Motor neuron (in vitro differentiated cells): ENCODE results near the gene PSMC3. TPM values are rescaled to one million over a fixed set of nuclear protein-coding genes. Genes with fewer than 3 reads are reported as not detected.
"Not testable (repeated sequence)": the region's sequence is repeated elsewhere in the genome, so short reads cannot be mapped to it uniquely, and the experiment has no call there.

Source experiments
- ATAC-seq, 8 experiments: fragments of 200-7000 bp; cut with Tn5 transposase; replicated peaks in 6 of 8; 2 replicates each; pipeline ENCODE4 v1.8.0; 2021; ENCODE audit warnings: mild to moderate bottlenecking in 8 of 8, moderate library complexity in 8 of 8
- H3K27ac ChIP-seq, 2 donors: fragments of 250-450 bp; sonication (Bioruptor Pico); 2 replicates each; pipeline ENCODE4 v1.9.0; 2021; ENCODE audit warnings: antibody characterized with exemption in 2 of 2, mild to moderate bottlenecking in 2 of 2, moderate library complexity in 1 of 2
- H3K4me1 ChIP-seq, 2 donors: fragments of 250-450 bp; sonication (Bioruptor Pico); replicated peaks in 1 of 2; 2 replicates each; pipeline ENCODE4 v1.6.1; 2021; ENCODE audit warnings: antibody characterized with exemption in 2 of 2, mild to moderate bottlenecking in 2 of 2, moderate library complexity in 1 of 2
- H3K4me3 ChIP-seq, 5 donors: fragments of 250-450 bp; sonication (Bioruptor Pico); 2 replicates each; pipeline ENCODE4 v1.9.0; 2021; ENCODE audit warnings: antibody characterized with exemption in 5 of 5, mild to moderate bottlenecking in 5 of 5, moderate library complexity in 4 of 5
- WGBS, 10 experiments: fragments of 450-650 bp; shearing (Covaris generic); methylation state at CpG; one replicate each; pipeline ENCODE4 v1.0.0; 2022; 5-methylcytosine and 5-hydroxymethylcytosine counted together
- in situ Hi-C, 9 experiments: fragments of 400-800 bp; cut with MboI; loops; one replicate each; pipeline ENCODE4 v1.15.0; 2021; ENCODE audit warnings: low sequenced_read_pairs in 9 of 9, low pct_unique_long_range_greater_than_20kb in 2 of 9; ENCODE audit not compliant: unreplicated experiment in 9 of 9
- total RNA-seq, 8 experiments: library from RNA; unstranded; fragments of 300-600 nt; gene quantifications; 2 replicates each; pipeline versions ENCODE4 v1.2.3 to v1.2.4, GENCODE V29; 2022

PSMC3 gene
- 100 to 1,000 TPM; 106 to 245 (median 159) TPM for total RNA-seq

DNA sequence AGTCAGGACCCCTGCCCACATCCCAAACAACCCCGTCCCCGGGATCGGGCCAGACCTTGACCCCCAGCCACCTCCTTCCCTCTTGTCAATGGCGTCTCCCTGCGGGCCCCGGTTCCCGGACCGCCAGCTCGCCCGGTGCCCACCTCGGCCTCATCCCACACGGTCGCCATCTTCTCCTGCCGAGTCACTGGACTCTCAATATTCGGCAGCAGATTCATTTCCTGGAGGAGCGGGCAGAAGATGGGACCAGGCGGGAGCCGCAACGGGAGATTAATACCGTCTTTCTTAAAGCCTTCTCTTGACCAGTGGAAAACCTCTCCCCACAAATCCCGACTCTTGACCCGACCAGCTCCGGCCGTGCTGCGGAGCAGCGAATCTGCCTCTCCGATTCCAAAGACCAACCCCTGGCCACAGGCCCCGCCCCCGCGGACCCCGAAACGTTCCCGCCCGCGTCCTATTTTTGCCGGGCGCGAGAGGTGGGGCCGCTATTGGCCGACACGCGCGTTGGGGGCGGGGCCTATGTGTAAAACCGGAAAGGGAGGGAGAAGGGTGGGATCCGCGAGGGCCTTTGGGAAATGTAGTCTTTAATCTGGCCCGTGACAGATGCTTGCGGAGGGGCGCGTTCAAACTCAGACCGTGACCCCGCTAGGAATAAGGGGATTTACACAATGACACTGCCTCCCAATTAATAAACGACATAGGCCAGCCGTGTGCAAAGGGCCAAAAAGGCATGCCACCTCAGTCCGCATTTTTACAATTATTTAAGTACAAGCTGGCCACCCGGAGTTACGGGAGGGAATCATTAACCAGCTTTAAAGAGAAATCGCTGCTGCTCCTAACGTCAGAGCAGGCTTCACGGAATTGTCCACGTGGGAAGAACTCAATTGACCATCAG, at the start of gene PSMC3:
Gene PSMC3, minus strand, starts transcription at position 378 of the 895 bp plus-strand sequence. Its CDS starts 160 bp downstream, at position 218.
- ATAC-seq, result peak; percentile 89 to 96 (median 94)
- WGBS, 10 experiments, result 0 to 15% (median 0%) methylated on average over 1 to 24 of the region's 62 CpGs; no CpG with 5 or more reads in 3 of the 10 experiments
- H3K27ac ChIP-seq, result peak within 1 kb of the TSS; percentile 99
- peak within 1 kb of the TSS; percentile 68 to 97 (median 93) for H3K4me3 ChIP-seq
- in situ Hi-C loops, result no loop called here
- peaks cover 5 to 8% of the 10 kb centered on the region in 2 donors for H3K4me1 ChIP-seq

DNA sequence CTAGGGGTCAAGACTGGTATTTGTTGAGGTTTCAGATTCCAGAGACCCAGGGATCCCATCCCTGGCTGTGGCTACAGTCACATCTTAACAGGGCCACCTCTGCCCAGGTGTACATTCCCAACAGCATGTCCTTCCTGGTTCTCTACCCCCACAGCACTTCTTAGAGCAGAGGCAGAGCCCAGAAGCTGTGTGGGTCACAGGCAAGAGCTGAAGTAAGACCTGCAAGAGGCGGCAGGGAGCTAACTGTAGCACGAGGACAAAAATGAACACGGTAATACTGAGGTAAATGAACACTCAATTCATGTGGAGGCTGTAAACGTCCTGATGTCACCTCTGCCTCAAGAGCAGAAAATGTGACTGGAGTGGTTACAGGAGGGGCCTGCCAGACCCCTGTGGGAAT, 44.4 kb upstream of the PSMC3 start:
- ATAC-seq, result no peak
- WGBS, 10 experiments, result 83 to 100% (median 91%) methylated on average over 1 to 3 of the region's 4 CpGs; no CpG with 5 or more reads in 5 of the 10 experiments
- in situ Hi-C loops, result no loop called here
- H3K27ac ChIP-seq, result no peak overlapping the region
- peaks cover 17 to 29% of the 10 kb centered on the region in 2 donors for H3K4me1 ChIP-seq
- no peak overlapping the region for H3K4me3 ChIP-seq

DNA sequence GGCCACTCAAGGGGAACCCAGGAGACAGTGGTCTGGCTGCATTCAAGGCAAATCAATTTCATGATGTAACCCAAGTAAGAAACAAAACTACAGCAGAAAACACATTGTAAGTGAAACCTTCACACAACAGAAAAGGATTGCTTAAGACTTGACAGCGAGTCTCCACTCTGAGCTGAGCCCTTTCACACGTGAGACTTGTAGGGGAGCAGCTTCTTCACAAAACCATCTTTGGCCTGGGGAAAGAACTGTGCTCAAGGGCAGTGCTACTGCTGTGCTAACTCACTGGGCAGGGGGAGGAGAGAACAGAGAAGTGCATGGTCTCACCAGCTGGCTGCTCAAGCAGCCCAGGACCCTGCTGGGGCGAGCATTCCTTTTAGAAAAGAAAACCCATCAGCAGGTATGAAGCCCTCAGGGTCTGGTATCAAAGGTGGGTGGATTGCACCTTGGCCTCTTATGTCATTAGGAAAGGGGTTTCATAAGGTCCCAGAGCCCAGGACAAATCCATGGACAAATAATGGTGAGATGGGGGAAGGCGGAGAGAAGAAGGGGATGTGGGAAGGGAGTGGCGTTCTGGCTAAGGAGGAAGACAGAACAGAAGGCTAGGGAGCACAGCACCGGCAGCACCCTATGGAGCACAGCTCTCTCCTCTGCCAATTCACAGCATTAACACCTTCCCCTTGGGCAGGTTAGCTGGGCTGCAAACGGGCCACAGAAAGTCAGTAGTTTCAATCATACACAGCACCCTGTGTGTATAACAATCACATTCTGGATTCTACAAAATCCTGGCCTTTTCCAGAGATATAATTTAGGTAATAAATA, 43.3 kb upstream of the PSMC3 start:
- no peak overlapping the region for H3K4me3 ChIP-seq
- in situ Hi-C loops, result no loop called here
- ATAC-seq, result no peak
- 40 to 100% (median 75%) methylated on average over 1 to 5 of the region's 7 CpGs; no CpG with 5 or more reads in 1 of the 10 experiments for WGBS, 10 experiments
- H3K4me1 ChIP-seq, result peaks cover 25 to 38% of the 10 kb centered on the region in 2 donors
- peak overlapping the region in 1 of 2 donors; percentile 16 for H3K27ac ChIP-seq

DNA sequence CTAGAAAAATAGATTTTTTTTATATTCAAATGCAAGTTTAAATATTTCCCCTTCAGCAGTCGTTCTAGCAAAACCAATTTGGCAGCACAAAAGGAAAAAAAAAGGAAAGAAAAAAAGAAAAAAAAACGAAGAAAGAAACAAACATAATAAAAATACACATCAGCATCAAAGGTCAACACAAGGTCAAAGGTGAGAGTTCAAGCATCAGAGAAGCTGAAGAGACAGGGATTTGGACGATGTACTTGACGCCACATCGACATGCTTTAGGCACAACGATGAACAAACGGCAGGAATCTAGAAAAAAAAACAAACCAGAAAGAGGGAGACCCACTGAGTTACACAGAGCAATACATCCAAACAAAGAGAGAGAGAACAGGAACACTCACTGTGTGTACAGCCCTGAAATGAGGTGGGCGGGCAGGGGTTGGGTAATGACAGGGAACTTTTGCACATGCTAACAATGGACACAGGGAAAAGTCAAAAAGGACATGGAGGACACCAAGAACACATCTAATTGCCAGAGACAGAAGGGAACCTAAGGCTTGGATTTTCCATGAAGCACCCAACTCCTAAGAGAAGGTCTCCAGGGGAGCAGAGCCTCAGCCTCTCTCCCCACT, 42.5 kb upstream of the PSMC3 start:
- in situ Hi-C loops, result no loop called here

DNA sequence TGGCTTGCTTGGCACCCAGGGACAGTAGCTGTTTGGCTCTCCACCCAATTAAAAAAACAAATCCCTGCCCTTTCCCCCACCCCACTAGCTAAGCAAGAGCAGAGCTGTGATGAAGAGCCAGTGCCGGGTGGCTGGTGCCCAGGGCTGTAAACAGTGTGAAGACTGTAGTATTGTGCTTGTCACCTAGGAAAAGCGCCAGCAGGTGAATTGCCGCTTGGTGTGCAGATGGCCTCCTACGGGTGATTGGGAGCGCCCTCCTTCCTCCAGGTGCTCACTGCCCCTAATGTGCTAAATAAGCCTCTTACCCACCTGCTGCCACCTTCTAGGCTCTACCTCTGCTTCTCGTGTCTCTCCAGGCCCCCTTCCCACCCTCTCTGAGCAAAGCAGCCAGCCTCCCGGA, 41.1 kb upstream of the PSMC3 start:
- 80 to 100% (median 93%) methylated on average over 1 to 5 of the region's 7 CpGs; no CpG with 5 or more reads in 2 of the 10 experiments for WGBS, 10 experiments
- no peak overlapping the region for H3K4me3 ChIP-seq
- no peak overlapping the region for H3K27ac ChIP-seq
- in situ Hi-C loops, result no loop called here
- ATAC-seq, result peak in 2 of 8 experiments; percentile 18 to 22
- peaks cover 31 to 40% of the 10 kb centered on the region in 2 donors for H3K4me1 ChIP-seq

More for the DNA sequence above, 42.5 kb upstream of the PSMC3 start:
- Histone ChIP-seq H3K4me3 (no peak overlapping the region), H3K27ac (peak overlapping the region in 1 of 2 donors; percentile 16), H3K4me1 (peaks cover 31 to 40% of the 10 kb centered on the region in 2 donors)
- peak in 1 of 8 experiments; percentile 22 for ATAC-seq
- 30 to 85% (median 56%) methylated on average over 2 to 8 of the region's 8 CpGs for WGBS, 10 experiments

- peak in 5 of 8 experiments; percentile 4 to 63 (median 36) for ATAC-seq
- H3K4me3 ChIP-seq, result no peak overlapping the region
- H3K27ac ChIP-seq, result peak overlapping the region in 1 of 2 donors; percentile 41
- 0 to 100% (median 60%) methylated on average over 1 to 3 of the region's 4 CpGs; no CpG with 5 or more reads in 1 of the 10 experiments for WGBS, 10 experiments
- in situ Hi-C loops, result no loop called here
- peaks cover 31 to 40% of the 10 kb centered on the region in 2 donors for H3K4me1 ChIP-seq
These were observed 40.5 kb upstream of the PSMC3 start for GRCh38 chr11:47466701-47467250.

DNA sequence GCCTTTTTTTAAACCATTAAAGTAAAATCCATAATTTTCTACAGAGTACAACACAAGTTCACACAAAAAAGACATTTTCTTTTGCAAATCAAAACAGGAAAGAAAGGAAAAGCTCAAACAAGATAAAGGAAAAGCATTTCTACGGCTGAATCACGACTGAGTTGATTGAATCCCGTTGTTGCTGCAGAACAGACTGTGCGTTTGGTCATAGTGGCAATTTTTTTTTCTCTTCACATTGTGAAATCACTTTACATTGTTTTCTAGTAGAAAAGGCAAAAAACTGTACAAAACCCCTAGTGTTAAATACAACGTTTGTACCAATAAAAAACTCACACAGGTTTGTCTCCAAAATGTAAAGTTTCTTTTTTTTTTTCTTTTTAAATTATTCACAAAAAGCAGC, 40.0 kb upstream of the PSMC3 start:
- 9 to 100% (median 70%) methylated on average over 1 to 5 of the region's 5 CpGs for WGBS, 10 experiments
- no peak for ATAC-seq
- H3K4me3 ChIP-seq, result no peak overlapping the region
- H3K27ac ChIP-seq, result peak overlapping the region in 1 of 2 donors; percentile 41
- H3K4me1 ChIP-seq, result peaks cover 31 to 40% of the 10 kb centered on the region in 2 donors
- in situ Hi-C loops, result no loop called here

GRCh38 chr11:47464483-47464882, 38.2 kb upstream of the PSMC3 start:
- ATAC-seq, result peak in 5 of 8 experiments; percentile 74 to 97 (median 96)
- WGBS, 10 experiments, result 71 to 100% (median 82%) methylated on average over 1 to 5 of the region's 5 CpGs; no CpG with 5 or more reads in 3 of the 10 experiments
- Histone ChIP-seq H3K4me1 (peaks cover 31 to 38% of the 10 kb centered on the region in 2 donors), H3K27ac (peak overlapping the region in 1 of 2 donors; percentile 40), H3K4me3 (no peak overlapping the region)
- in situ Hi-C loops, result no loop called here

- ATAC-seq, result no peak
- 73 to 96% (median 78%) methylated on average over 3 to 6 of the region's 7 CpGs; no CpG with 5 or more reads in 2 of the 10 experiments for WGBS, 10 experiments
- H3K27ac ChIP-seq, result no peak overlapping the region
- in situ Hi-C loops, result no loop called here
- H3K4me3 ChIP-seq, result no peak overlapping the region
- peaks cover 18% of the 10 kb centered on the region in 2 donors for H3K4me1 ChIP-seq
These were observed 35.6 kb upstream of the PSMC3 start for GRCh38 chr11:47461876-47462275.

DNA sequence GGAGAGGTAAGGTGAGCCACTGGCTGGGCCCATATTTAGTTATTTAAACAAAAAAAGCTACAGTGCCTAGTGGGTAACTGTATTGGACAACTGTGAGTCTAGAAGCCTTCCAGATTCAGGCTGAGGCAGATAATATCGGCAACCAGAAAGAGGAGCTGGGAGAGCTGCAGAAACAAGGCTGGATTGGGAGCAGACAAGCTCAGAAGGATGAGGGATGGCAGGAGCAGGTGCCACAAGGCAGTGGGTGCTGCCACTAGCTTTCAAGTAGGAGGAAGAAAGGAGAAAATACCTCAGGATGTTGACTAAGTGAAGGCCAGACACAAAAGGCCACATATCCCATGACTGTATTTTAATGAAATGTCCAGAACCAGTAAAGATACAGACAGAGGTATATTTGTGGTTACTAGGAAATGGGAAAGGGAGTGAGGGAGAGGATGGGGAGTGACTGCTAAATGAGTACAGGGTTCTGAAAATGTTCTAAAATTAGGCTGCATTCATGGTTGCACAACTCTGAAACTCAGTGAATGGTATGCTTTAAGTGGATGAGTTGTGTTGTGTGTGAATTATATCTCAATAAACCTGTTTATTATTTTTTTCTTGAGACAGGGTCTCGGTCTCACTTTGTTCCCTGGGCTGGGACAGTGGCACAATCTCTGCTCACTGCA, 34.5 kb upstream of the PSMC3 start:
- no peak overlapping the region for H3K27ac ChIP-seq
- in situ Hi-C loops, result no loop called here

DNA sequence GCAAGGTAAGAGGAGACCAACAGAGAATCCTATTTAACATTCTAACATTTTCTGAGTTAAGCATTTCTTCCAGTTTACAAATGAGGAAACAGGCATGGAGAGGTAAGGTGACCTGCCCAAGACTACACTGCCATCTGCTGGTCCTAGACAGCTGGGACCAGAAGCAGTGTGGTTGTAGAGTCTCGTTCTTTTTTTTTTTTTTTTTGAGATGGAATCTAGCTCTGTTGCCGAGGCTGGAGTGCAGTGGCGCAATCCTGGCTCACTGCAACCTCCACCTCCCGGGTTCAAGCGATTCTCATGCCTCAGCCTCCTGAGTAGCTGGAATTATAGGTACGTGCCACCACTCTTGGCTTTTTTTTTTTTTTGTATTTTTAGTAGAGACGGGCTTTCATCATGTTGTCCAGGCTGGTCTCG, 28.0 kb upstream of the PSMC3 start:
- peak; percentile 85 to 94 (median 88) for ATAC-seq
- H3K27ac ChIP-seq, H3K4me3 ChIP-seq, in situ Hi-C loops, H3K4me1 ChIP-seq: not testable (repeated sequence)
- 0 to 69% (median 14%) methylated on average over 1 to 5 of the region's 8 CpGs; no CpG with 5 or more reads in 1 of the 10 experiments for WGBS, 10 experiments

More for the DNA sequence above, 34.5 kb upstream of the PSMC3 start:
- Histone ChIP-seq H3K4me1 (peaks cover 11 to 14% of the 10 kb centered on the region in 2 donors), H3K4me3 (no peak overlapping the region)
- ATAC-seq, result no peak
- 80 to 100% (median 94%) methylated on average over 1 to 2 of the region's 2 CpGs; no CpG with 5 or more reads in 4 of the 10 experiments for WGBS, 10 experiments

GRCh38 chr11:47453365-47453764, 27.1 kb upstream of the PSMC3 start:
- in situ Hi-C loops, result no loop called here
- WGBS, 10 experiments, result 90 to 100% (median 97%) methylated on average over 2 to 8 of the region's 8 CpGs; no CpG with 5 or more reads in 5 of the 10 experiments
- no peaks in the 10 kb centered on the region for H3K4me1 ChIP-seq
- no peak overlapping the region for H3K4me3 ChIP-seq
- ATAC-seq, result no peak
- H3K27ac ChIP-seq, result no peak overlapping the region
